Natural killer cell (primary cell): ENCODE results near the gene PCBP3. TPM values are rescaled to one million over a fixed set of nuclear protein-coding genes. Genes with fewer than 3 reads are reported as not detected.
"Not testable (repeated sequence)": the region's sequence is repeated elsewhere in the genome, so short reads cannot be mapped to it uniquely, and the experiment has no call there.

ENCODE experiments used
- ATAC-seq, 3 donors: fragments of 150-1000 bp in 2 of 3; fragments of 200-7000 bp in 1 of 3; cut with Tn5 transposase; 1 replicate in 1 of 3; 2 replicates in 2 of 3; pipeline ENCODE4 v1.10.0; 2021; ENCODE audit warnings: mild to moderate bottlenecking in 2 of 3, moderate library complexity in 2 of 3
- DNase-seq, 2 donors: peaks; one replicate each; pipeline versions ENCODE4 v3.0.0 to v3.0.0-alpha.2; 2013 to 2021; ENCODE audit warnings: mixed read lengths in 1 of 2
- H3K27ac ChIP-seq: one replicate; pipeline ENCODE4 v1.5.1; 2013; ENCODE audit warnings: mild to moderate bottlenecking, low read length
- H3K27me3 ChIP-seq: one replicate; pipeline ENCODE4 v1.6.1; 2013; ENCODE audit warnings: low read length; ENCODE audit not compliant: control insufficient read depth, insufficient read depth
- H3K36me3 ChIP-seq: one replicate; pipeline ENCODE4 v1.6.1; 2013; ENCODE audit warnings: low read length; ENCODE audit not compliant: control insufficient read depth, insufficient read depth
- H3K4me1 ChIP-seq: one replicate; pipeline ENCODE4 v1.6.1; 2013; ENCODE audit warnings: low read length; ENCODE audit not compliant: control insufficient read depth, insufficient read depth
- H3K4me3 ChIP-seq: one replicate; pipeline ENCODE4 v1.5.1; 2013; ENCODE audit warnings: low read length
- H3K9me3 ChIP-seq: one replicate; pipeline ENCODE4 v1.6.1; 2013; ENCODE audit warnings: low read length; ENCODE audit not compliant: control insufficient read depth, insufficient read depth
- H3K27ac Mint-ChIP-seq, 2 donors: one replicate each; pipeline ENCODE4 v1.8.0; 2022; ENCODE audit warnings: mild to moderate bottlenecking in 2 of 2, mixed read lengths in 2 of 2, moderate library complexity in 1 of 2
- H3K27me3 Mint-ChIP-seq, 2 donors: one replicate each; pipeline ENCODE4 v1.8.0; 2022; ENCODE audit warnings: low read depth in 2 of 2, mixed read lengths in 2 of 2
- H3K36me3 Mint-ChIP-seq: one replicate; pipeline ENCODE4 v1.8.0; 2022; ENCODE audit warnings: mixed read lengths
- H3K4me1 Mint-ChIP-seq, 2 donors: one replicate each; pipeline ENCODE4 v1.8.0; 2022; ENCODE audit warnings: mixed read lengths in 2 of 2
- H3K4me3 Mint-ChIP-seq: one replicate; pipeline ENCODE4 v1.8.0; 2022; ENCODE audit warnings: mild to moderate bottlenecking, moderate library complexity, mixed read lengths
- H3K9me3 Mint-ChIP-seq, 2 donors: one replicate each; pipeline ENCODE4 v1.8.0; 2022; ENCODE audit warnings: mixed read lengths in 2 of 2
- CTCF ChIP-seq: fragments of 200-600 bp; IDR thresholded peaks from one replicate; pipeline ENCODE4 v1.8.0; 2022; ENCODE audit warnings: antibody characterized with exemption
- WGBS: methylation state at CpG from one replicate; pipeline ENCODE4 v1.1.7; 2013; ENCODE audit warnings: missing lambda C conversion rate; ENCODE audit not compliant: insufficient coverage; 5-methylcytosine and 5-hydroxymethylcytosine counted together
- intact Hi-C: fragments of 100-400 bp; cut with micrococcal nuclease; formaldehyde crosslinking; loops from one replicate; pipeline ENCODE4 v1.14.2; 2022
- total RNA-seq, 4 donors: library from RNA; stranded (reverse); fragments of 120-200 nt in 1 of 4; gene quantifications; one replicate each; pipeline versions ENCODE4 v1.2.3 to v1.2.4, GENCODE V29; 2013 to 2022

The PCBP3 gene
- total RNA-seq, 3 donors from 2014 or later (not counting 1 experiment from before 2014, with no cell fraction given) = 0.50 to 3.0 (median 0.52) TPM

DNA sequence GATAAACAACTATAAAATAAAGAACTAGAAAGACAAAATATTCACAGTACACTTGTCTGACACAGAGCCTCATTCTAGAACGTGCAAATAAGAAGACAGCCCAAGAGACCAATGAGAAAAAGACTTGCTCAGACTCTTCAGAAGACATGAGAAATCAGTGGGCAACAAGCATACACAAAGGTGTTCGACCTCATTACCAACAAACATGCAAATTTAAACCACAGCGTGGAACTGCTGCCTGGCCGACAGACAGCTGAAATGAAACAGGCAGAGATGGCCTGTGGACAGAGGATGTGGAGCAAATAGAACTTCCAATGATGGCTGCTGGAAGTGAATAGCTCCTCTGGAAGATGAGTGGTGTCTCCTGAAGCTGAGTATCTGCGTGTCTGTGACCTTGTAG, 315.7 kb downstream of the PCBP3 start:
- H3K27ac Mint-ChIP-seq = no peak overlapping the region
- no peaks in the 10 kb centered on the region for H3K4me1 ChIP-seq
- no peak overlapping the region for H3K4me3 ChIP-seq
- H3K36me3 Mint-ChIP-seq = peaks cover 6% of the 10 kb centered on the region
- no peak for DNase-seq
- peaks cover 4% of the 10 kb centered on the region for H3K9me3 ChIP-seq
- H3K4me1 Mint-ChIP-seq = peaks cover 0 to 8% of the 10 kb centered on the region in 2 donors
- intact Hi-C loops = no loop called here
- 47% methylated on average over 4 of the region's 5 CpGs for WGBS
- no peak overlapping the region for H3K27ac ChIP-seq
- peaks cover 7% of the 10 kb centered on the region for H3K27me3 ChIP-seq
- no peak for TF ChIP-seq CTCF
- H3K4me3 Mint-ChIP-seq = no peak overlapping the region
- peaks cover 5% of the 10 kb centered on the region in 2 donors for H3K9me3 Mint-ChIP-seq
- peaks cover 21 to 59% of the 10 kb centered on the region in 2 donors for H3K27me3 Mint-ChIP-seq
- no peaks in the 10 kb centered on the region for H3K36me3 ChIP-seq
- ATAC-seq = peak in 1 of 3 donors; percentile 33

DNA sequence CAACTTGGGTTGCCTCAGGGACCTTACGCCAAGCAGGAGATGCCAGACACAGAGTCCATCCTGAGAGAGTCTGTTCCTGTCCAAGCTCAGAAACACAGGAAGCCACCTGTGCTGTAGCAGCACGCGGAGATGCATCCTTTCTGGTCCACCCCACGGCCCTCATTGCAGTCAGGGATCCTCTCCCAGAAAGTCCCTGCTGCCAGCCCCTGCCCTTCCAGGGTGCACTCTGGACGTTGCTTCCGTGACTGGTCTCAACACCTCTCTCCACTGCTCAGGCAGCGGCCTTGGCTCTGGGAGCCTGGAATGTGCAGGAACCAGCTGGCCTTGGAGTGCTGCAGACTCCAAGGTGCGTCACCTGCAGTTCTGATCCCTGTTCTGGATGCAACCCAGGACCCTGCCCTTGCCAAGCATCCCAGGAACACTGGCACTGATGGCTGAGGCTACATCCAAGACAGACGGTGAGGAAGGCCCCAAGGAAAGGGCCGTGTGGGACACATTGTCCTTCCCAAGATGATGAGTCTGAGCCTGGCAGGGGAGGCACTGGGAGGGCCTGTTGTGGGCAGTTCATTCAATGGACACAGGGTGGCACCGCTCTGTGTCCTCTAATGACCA, 316.4 kb downstream of the PCBP3 start:
- intact Hi-C loops = no loop called here
- H3K4me3 ChIP-seq = no peak overlapping the region
- 86% methylated on average over 11 of the region's 11 CpGs for WGBS
- no peak overlapping the region for H3K27ac ChIP-seq
- Mint-ChIP-seq H3K4me3 (no peak overlapping the region), H3K4me1 (peaks cover 0 to 8% of the 10 kb centered on the region in 2 donors), H3K9me3 (peaks cover 5 to 6% of the 10 kb centered on the region in 2 donors), H3K36me3 (peaks cover 8% of the 10 kb centered on the region), H3K27ac (no peak overlapping the region), H3K27me3 (peaks cover 21 to 62% of the 10 kb centered on the region in 2 donors)
- H3K4me1 ChIP-seq = no peaks in the 10 kb centered on the region
- DNase-seq = no peak
- peaks cover 10% of the 10 kb centered on the region for H3K9me3 ChIP-seq
- peaks cover 7% of the 10 kb centered on the region for H3K27me3 ChIP-seq
- no peaks in the 10 kb centered on the region for H3K36me3 ChIP-seq
- TF ChIP-seq CTCF = no peak
- no peak for ATAC-seq

- H3K27ac Mint-ChIP-seq, H3K36me3 Mint-ChIP-seq, DNase-seq, H3K27ac ChIP-seq, H3K36me3 ChIP-seq, H3K4me1 Mint-ChIP-seq, H3K4me1 ChIP-seq, intact Hi-C loops, H3K27me3 ChIP-seq, ATAC-seq, H3K9me3 ChIP-seq, H3K9me3 Mint-ChIP-seq, H3K4me3 ChIP-seq, H3K4me3 Mint-ChIP-seq: not testable (repeated sequence)
- H3K27me3 Mint-ChIP-seq = peaks cover 17 to 52% of the 10 kb centered on the region in 2 donors
- 86% methylated on average over 2 of the region's 2 CpGs for WGBS
Observed at GRCh38 chr21:45961408-45961807, 317.9 kb downstream of the PCBP3 start.

- Histone ChIP-seq H3K36me3 (no peaks in the 10 kb centered on the region), H3K27ac (no peak overlapping the region), H3K4me1 (no peaks in the 10 kb centered on the region), H3K4me3 (no peak overlapping the region), H3K27me3 (peaks cover 7% of the 10 kb centered on the region), H3K9me3 (peaks cover 10% of the 10 kb centered on the region)
- WGBS = 90% methylated on average over 4 of the region's 4 CpGs
- Mint-ChIP-seq H3K27ac (no peak overlapping the region), H3K36me3 (peaks cover 8% of the 10 kb centered on the region), H3K27me3 (peaks cover 18 to 48% of the 10 kb centered on the region in 2 donors), H3K4me1 (peaks cover 0 to 8% of the 10 kb centered on the region in 2 donors), H3K4me3 (no peak overlapping the region), H3K9me3 (peaks cover 5 to 6% of the 10 kb centered on the region in 2 donors)
- ATAC-seq = no peak
- no peak for DNase-seq
- no peak for TF ChIP-seq CTCF
- intact Hi-C loops = no loop called here
Observed at GRCh38 chr21:45962531-45963231, 319.2 kb downstream of the PCBP3 start.
